HG02588 (cell line): ENCODE measurements around the gene MGAT3.

Experiments
- ATAC-seq: cut with Tn5 transposase; IDR thresholded peaks from one replicate; pipeline ENCODE4 v1.9.1; 2021; ENCODE audit warnings: mild to moderate bottlenecking, moderate library complexity; ENCODE audit not compliant: unreplicated experiment

MGAT3 gene

GRCh38 chr22:39427751-39428596 lies 28.8 kb upstream of the MGAT3 start:
- ATAC-seq, result no peak

DNA sequence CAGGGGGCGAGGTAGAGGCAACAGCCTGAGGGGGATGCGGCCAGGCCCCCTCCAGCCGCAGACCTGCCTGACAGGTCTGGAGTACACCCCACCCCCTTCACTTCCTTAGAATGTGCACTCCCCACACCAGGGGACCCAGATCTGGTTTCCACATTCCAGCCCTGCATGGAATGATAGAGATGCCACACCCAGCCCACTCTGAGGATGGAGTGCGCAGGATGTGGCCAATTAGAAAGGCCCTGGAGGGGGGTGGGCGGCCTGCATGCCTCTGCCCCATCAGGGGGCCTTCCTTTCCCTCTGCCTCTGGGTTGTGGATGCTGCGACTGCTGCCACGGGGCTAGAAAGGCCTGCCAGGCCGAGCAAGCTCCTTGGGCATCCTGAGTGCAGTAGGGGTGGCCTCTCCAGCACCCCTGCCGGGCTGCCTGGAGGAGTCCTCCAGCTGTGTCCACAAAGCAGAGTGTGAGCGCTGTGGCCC lies 28.2 kb upstream of the MGAT3 start:
- no peak for ATAC-seq

DNA sequence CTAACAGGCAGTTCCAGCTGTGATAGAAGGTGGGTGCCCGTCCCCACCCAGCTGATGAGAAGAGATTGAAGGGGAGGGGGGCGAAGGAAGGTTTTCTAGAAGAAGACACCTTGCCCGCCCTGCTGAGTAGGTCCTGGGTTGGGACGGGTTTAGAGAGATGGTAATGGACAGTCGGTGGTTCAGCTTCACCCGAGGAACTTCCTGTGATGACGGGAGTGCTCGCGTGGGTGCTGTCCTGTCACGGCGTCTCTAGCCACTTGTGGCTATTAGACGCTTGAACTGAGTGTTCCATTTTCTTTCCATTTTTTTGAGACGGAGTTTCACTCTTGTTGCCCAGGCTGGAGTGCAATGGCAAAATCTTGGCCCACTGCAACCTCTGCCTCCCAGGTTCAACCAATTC lies 27.6 kb upstream of the MGAT3 start:
- no peak for ATAC-seq

GRCh38 chr22:39429916-39430575 lies 26.8 kb upstream of the MGAT3 start:
- ATAC-seq, result no peak

GRCh38 chr22:39430576-39431150 lies 26.1 kb upstream of the MGAT3 start:
- no peak for ATAC-seq

- no peak for ATAC-seq
Observed at GRCh38 chr22:39431216-39431801, 25.5 kb upstream of the MGAT3 start.

DNA sequence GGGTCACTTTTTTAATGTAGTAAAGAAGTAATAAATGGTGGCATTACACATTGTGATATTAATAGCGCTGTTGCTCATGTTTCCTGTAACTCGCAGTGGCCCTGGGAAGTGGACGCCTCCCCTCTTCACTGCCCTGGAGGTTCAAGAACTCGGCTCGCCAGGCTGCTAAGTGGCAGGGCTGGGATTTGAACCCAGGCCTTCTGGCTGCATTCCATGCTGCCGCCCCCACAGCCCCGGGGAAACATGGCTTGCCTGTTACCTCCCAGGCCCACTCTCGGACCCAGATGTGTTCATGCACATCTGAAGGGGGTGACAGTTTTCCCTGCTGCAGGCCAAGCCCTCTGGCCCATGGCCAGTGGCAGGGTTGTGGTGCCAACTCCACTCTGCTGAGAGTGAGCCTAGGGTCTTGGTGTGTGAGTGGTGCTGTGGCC lies 25.0 kb upstream of the MGAT3 start:
- ATAC-seq, result no peak

DNA sequence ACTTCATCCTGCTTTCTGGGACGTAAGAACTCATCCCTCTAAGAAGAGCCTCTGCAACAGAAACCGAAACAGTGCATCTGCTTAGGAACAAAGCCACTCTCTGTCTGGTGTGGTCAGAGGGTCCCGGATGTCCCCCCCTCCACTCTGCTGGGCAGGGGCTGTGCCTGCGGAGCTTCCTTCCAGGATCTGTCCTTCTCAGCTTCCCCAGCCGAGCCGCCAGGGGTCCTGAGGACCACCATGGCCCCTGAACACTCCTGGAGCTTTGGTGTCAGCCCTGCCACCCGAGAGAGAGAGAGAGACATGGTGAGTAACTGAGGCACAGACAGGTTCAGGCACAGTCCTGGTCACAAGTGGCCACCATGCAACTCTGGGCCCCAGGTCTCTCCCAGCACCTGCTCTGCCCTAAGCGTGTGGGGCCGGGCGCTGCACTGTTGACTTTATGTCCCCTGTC lies 24.4 kb upstream of the MGAT3 start:
- ATAC-seq, result no peak

DNA sequence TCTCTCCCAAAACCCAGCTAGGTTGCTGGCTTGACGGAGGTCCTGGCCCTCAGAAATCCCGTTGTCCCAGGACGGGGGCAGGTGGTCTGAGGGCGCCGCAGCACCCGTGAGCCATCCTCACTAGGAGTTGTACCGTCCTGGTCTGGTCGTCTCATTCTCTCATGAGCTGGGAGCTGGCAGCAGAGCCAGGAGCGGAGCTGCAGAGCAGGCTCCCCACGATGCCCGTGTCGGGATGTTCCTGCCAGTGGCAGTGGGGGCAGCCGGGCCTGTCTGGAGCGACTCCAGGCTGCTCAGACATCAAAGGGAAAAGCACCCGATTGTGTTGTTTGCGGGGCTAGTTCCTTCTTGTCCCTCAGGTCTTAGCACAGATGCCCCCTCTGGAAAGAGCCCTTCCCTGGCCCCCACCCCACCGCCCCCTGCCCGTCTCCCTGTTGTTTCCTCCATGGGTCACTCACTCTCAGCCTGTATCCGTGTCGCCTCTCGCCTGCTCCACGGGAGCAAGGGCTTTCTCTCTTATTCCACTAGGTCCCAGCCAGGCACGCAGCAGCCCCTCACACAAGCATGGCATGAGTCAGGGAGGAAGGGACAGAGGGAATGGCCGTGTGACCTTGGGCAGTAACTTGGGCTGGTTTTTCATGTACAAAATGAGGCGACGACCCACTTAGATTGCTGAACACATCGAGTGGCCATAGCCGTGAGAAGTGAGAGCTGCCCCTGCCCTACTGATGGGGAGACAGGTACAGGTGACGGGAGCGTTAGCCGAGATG lies 23.2 kb upstream of the MGAT3 start:
- no peak for ATAC-seq

DNA sequence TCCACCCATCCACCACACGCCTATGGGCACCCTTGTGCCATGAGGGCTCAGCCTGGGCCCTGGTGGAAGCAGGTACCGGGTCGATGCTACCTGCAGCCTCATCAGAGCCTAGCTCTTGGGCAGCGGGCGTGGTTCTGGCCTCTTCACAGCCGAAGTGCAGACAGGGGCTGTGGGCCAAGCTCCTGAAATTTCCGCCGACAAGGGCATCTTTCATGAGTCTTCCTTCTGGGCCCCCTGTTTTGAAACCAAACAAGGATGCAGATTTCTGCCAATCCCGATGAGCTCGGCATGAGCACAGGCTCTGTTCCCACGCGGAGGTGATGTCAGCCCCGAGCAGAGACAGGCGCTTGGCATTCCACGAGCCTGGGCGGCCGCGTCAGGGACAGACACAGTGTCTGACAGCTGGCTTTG lies 22.6 kb upstream of the MGAT3 start:
- ATAC-seq, result no peak

- ATAC-seq, result no peak
Observed at GRCh38 chr22:39434721-39435120, 22.1 kb upstream of the MGAT3 start.

- ATAC-seq, result no peak
Observed at GRCh38 chr22:39435616-39436015, 21.2 kb upstream of the MGAT3 start.

GRCh38 chr22:39437791-39438704 lies 18.8 kb upstream of the MGAT3 start:
- no peak for ATAC-seq

DNA sequence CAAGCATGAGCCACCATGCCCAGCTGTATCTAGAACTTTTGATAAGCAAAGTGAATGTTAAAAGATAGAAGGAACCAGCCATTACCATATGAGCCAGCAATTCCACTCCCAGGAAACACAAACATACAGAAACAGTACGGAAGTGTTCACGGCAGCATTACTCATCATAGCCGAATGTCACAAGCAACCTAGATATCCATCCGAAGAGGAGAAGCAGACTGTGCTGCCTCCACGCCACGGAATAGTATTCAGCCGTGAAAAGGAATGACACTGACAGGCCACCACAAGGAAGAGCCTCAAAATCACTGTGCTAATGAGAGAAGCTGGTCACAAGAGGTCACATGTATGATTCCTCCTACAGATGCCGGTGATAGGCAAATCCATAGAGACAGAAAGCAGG lies 17.6 kb upstream of the MGAT3 start:
- ATAC-seq, result no peak

GRCh38 chr22:39443398-39443797 lies 13.4 kb upstream of the MGAT3 start:
- ATAC-seq, result no peak

- ATAC-seq, result no peak
Observed at GRCh38 chr22:39444247-39444800, 12.5 kb upstream of the MGAT3 start.

DNA sequence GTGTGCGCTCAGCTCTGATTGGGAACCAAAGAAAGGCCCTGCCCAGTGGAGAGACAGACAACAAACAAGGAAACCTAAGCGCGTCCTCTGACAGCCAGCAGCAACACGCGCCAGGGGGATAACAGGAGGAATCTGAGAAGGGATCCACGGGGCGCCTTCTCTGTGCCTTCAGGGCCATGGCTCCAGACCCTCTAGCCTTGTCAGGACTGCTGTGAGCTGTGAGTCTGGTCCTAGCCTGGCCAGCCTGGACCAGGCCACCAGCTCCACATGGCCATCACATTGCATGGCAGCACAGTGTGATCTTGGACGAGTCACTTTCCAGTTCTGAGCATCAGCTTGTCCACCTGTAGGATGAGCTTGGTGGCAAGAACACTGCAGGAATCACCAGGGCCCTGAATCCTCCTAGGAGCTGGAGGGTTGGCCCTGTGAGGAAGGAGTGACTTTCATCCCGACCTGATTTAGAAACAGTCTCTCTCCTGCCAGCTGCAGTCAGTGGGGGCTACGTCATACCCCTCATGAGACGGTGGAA lies 11.8 kb upstream of the MGAT3 start:
- ATAC-seq, result no peak

GRCh38 chr22:39445678-39446077 lies 11.1 kb upstream of the MGAT3 start:
- no peak for ATAC-seq

GRCh38 chr22:39446239-39446721 lies 10.5 kb upstream of the MGAT3 start:
- peak; percentile 26 for ATAC-seq
